ENCODE data around the gene FAM228B. TPM values are rescaled to one million over a fixed set of nuclear protein-coding genes. Genes with fewer than 3 reads are reported as not detected.

The FAM228B gene
- total RNA-seq, 1 donor from 2014 or later, result 9.7 TPM

GRCh38 chr2:24204505-24204904, 81.2 kb downstream of the FAM228B start:
- no peak overlapping the region for H3K4me2 ChIP-seq (ENCODE audit: low read length)
- Mint-ChIP-seq H3K9me3 (ENCODE audit: unreplicated experiment) (no peaks in the 10 kb centered on the region), H3K4me1 (ENCODE audit: low read depth, unreplicated experiment) (peaks cover 15% of the 10 kb centered on the region), H3K4me3 (ENCODE audit: unreplicated experiment) (no peak overlapping the region), H3K36me3 (ENCODE audit: low read depth, unreplicated experiment) (peaks cover 39% of the 10 kb centered on the region), H3K27me3 (ENCODE audit: low read depth, unreplicated experiment) (peaks cover 1% of the 10 kb centered on the region), H3K27ac (ENCODE audit: unreplicated experiment) (no peak overlapping the region)
- peaks cover 2% of the 10 kb centered on the region for H3K36me3 ChIP-seq (ENCODE audit: insufficient read depth, low read length)
- DNase-seq (ENCODE audit: low read depth) (no peak), FAIRE-seq (no peak)
- H3K27me3 ChIP-seq (ENCODE audit: insufficient read depth, low read length), result no peaks in the 10 kb centered on the region
- H3K9ac ChIP-seq (ENCODE audit: low read length), result no peak overlapping the region
- H3K4me1 ChIP-seq (ENCODE audit: insufficient read depth, low read length), result no peaks in the 10 kb centered on the region
- H2AFZ ChIP-seq (ENCODE audit: low read depth, low read length), result no peak overlapping the region
- H3K9me3 ChIP-seq (ENCODE audit: insufficient read depth, low read depth, low read length), result no peaks in the 10 kb centered on the region
- H4K20me1 ChIP-seq (ENCODE audit: insufficient read depth, low read length), result no peaks in the 10 kb centered on the region
- TF ChIP-seq EZH2 (IDR thresholded peaks at IDR 0.05; ENCODE audit: insufficient read depth, low read length) (no peak), CTCF (IDR thresholded peaks at IDR 0.05; ENCODE audit: insufficient read depth, low read depth, low read length) (no peak)
- H3K4me3 ChIP-seq (ENCODE audit: insufficient read depth, low read depth, low read length), result no peak overlapping the region
- H3K27ac ChIP-seq (ENCODE audit: low read depth, low read length), result no peak overlapping the region
- no peaks in the 10 kb centered on the region for H3K79me2 ChIP-seq (ENCODE audit: insufficient read depth, low read length)

DNA sequence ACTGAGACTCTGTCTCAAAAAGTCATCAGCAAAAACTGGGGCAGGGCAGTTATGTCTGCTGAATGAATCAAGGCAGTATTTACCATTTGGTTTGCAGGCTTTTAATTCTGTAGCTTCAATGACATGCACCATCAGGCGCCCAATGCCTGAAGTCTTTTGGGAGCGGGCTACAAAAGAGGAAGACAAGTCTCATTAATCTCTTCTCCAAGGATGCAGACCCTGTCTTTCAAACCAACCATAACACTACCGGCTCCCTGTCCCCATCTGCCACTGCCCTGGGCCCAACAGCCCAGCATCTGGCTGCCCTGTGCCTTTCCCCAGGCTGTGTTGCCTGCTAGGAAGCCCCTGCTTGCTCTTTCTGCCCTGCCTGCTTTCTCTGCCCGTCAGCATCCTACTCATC, 81.9 kb downstream of the FAM228B start:
- Histone ChIP-seq H3K4me2 (ENCODE audit: low read length) (no peak overlapping the region), H3K79me2 (ENCODE audit: insufficient read depth, low read length) (no peaks in the 10 kb centered on the region), H3K4me3 (ENCODE audit: insufficient read depth, low read depth, low read length) (no peak overlapping the region), H4K20me1 (ENCODE audit: insufficient read depth, low read length) (no peaks in the 10 kb centered on the region), H3K27me3 (ENCODE audit: insufficient read depth, low read length) (no peaks in the 10 kb centered on the region), H3K4me1 (ENCODE audit: insufficient read depth, low read length) (no peaks in the 10 kb centered on the region), H2AFZ (ENCODE audit: low read depth, low read length) (no peak overlapping the region), H3K9me3 (ENCODE audit: insufficient read depth, low read depth, low read length) (no peaks in the 10 kb centered on the region), H3K27ac (ENCODE audit: low read depth, low read length) (no peak overlapping the region), H3K9ac (ENCODE audit: low read length) (no peak overlapping the region), H3K36me3 (ENCODE audit: insufficient read depth, low read length) (peaks cover 2% of the 10 kb centered on the region)
- FAIRE-seq, result no peak
- H3K4me3 Mint-ChIP-seq (ENCODE audit: unreplicated experiment), result no peak overlapping the region
- TF ChIP-seq CTCF (IDR thresholded peaks at IDR 0.05; ENCODE audit: insufficient read depth, low read depth, low read length), result no peak
- H3K27ac Mint-ChIP-seq (ENCODE audit: unreplicated experiment), result no peak overlapping the region
- no peaks in the 10 kb centered on the region for H3K9me3 Mint-ChIP-seq (ENCODE audit: unreplicated experiment)
- no peak for DNase-seq (ENCODE audit: low read depth)
- peaks cover 1% of the 10 kb centered on the region for H3K27me3 Mint-ChIP-seq (ENCODE audit: low read depth, unreplicated experiment)
- peaks cover 45% of the 10 kb centered on the region for H3K36me3 Mint-ChIP-seq (ENCODE audit: low read depth, unreplicated experiment)
- peaks cover 12% of the 10 kb centered on the region for H3K4me1 Mint-ChIP-seq (ENCODE audit: low read depth, unreplicated experiment)

GRCh38 chr2:24206242-24206641, 83.0 kb downstream of the FAM228B start:
- no peak overlapping the region for H2AFZ ChIP-seq (ENCODE audit: low read depth, low read length)
- H4K20me1 ChIP-seq (ENCODE audit: insufficient read depth, low read length), result no peaks in the 10 kb centered on the region
- Mint-ChIP-seq H3K4me1 (ENCODE audit: low read depth, unreplicated experiment) (peaks cover 9% of the 10 kb centered on the region), H3K36me3 (ENCODE audit: low read depth, unreplicated experiment) (peaks cover 46% of the 10 kb centered on the region), H3K27me3 (ENCODE audit: low read depth, unreplicated experiment) (peaks cover 1% of the 10 kb centered on the region), H3K27ac (ENCODE audit: unreplicated experiment) (no peak overlapping the region), H3K9me3 (ENCODE audit: unreplicated experiment) (no peaks in the 10 kb centered on the region), H3K4me3 (ENCODE audit: unreplicated experiment) (no peak overlapping the region)
- no peak for FAIRE-seq
- H3K4me1 ChIP-seq (ENCODE audit: insufficient read depth, low read length), result no peaks in the 10 kb centered on the region
- H3K27me3 ChIP-seq (ENCODE audit: insufficient read depth, low read length), result no peaks in the 10 kb centered on the region
- H3K9me3 ChIP-seq (ENCODE audit: insufficient read depth, low read depth, low read length), result no peaks in the 10 kb centered on the region
- H3K4me3 ChIP-seq (ENCODE audit: insufficient read depth, low read depth, low read length), result no peak overlapping the region
- DNase-seq (ENCODE audit: low read depth), result no peak
- H3K36me3 ChIP-seq (ENCODE audit: insufficient read depth, low read length), result peaks cover 2% of the 10 kb centered on the region
- no peak overlapping the region for H3K27ac ChIP-seq (ENCODE audit: low read depth, low read length)
- H3K4me2 ChIP-seq (ENCODE audit: low read length), result no peak overlapping the region
- TF ChIP-seq CTCF (IDR thresholded peaks at IDR 0.05; ENCODE audit: insufficient read depth, low read depth, low read length), result no peak
- H3K9ac ChIP-seq (ENCODE audit: low read length), result no peak overlapping the region
- no peaks in the 10 kb centered on the region for H3K79me2 ChIP-seq (ENCODE audit: insufficient read depth, low read length)
